GF-D8 (cell line): Measurements from ENCODE around the gene GPER1.
A peak's percentile ranks its signal among the peaks of the same experiment; 100 is the strongest.
"Not testable (repeated sequence)": the region's sequence is repeated elsewhere in the genome, so short reads cannot be mapped to it uniquely, and the experiment has no call there.

Source experiments
- DNase-seq: peaks from one replicate; lab custom pipeline; 2025; lab: John Stamatoyannopoulos, UW

Gene GPER1

DNA sequence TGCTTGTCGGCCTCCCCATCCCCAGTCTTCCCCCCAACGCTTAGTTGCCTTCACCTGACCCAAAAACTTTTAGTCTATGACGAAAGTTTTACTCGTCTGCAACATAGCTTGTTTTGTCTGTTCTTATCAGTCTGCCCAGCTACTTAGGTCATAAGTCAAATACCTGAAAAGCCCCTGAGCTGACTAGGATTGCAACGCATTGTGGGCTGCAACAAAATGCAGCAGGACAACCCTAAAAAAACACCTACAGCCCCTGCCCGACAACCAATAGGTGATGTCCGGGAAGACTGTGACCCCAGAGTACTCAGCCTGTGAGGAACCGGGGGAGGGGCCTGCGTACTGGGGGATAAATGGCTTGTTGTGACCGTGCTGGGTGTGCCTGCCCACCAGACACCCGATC is 19.3 kb upstream of the GPER1 start:
- no peak for DNase-seq

DNA sequence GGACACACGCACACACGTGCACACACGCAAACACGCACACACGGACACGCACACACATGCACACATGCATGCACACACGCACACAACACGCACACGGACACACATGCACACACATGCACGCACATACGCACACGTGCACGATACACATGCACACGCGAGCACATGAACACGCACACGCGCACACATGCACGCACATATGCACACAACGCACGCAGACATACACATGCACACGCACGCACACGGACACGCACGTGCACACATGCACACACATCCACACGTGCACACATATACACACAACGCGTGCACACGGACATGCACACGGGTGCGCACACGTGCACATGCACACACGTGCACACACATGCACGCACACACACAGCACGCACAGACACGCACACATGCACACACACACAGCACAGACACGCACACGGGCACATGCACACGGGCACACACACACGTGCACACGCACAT is 17.3 kb upstream of the GPER1 start:
- no peak for DNase-seq

DNA sequence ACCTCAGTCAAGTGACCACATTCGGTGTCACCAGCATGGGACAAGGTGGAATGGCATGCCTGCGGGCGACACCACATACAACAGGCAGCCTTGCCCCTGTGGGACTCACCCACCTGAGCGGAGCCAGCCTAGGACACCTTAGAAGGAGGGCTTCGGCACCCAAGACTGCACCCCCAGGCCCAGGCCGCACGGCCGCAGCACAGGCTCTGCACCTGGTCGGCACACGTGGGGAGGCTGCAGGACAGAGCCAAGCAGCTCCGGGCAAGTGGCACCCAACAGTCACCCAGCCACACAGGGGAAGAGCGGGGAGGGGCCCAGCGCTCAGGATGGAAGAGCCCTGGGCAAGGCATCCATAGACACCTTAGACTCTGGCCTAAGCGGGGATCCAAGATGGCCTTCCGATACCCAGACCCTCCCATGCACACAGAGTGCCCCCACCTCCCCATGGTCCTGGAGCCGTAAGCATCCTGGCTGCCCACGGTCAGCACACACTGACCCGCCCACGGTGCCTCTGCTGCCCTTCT is 16.1 kb upstream of the GPER1 start:
- DNase-seq, result no peak

DNA sequence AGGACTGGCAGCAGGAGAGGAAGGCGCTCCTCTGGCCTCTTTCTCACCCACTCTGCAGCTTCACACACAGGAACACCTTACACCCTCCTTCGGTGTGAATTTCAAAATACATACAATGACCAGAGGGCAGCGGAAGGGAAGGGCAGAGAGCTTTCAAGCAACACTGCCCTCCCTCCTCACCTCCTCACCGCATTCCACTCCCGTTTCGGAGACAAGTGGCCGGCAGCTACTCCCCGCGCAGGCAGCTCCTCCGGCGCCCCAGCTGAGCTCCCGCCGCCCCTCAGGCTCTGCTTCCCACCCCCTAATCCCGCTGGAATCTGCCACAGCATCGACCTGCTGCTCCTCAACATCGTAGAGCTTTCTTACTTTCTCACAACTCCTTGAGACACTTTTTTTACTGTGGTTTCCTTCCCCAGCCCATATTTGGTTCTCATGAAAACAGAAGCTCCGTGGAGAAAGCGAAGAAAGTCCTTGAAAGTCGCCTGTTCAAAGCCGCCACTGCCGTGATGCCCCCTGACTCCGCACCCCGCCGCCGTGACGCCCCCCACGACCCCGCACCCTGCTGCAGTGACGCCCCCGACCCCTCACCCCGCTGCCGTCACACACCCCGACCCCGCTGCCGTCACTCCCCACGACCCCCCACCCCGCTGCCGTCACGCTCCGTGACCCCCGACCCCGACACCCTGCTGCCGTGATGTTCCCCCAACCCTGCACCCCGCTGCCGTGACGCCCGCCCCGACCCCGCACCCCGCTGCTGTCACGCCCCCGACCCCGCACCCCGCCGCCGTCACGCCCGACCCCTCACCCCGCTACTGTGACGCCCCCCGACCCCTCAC is 14.6 kb upstream of the GPER1 start:
- DNase-seq, result no peak

DNA sequence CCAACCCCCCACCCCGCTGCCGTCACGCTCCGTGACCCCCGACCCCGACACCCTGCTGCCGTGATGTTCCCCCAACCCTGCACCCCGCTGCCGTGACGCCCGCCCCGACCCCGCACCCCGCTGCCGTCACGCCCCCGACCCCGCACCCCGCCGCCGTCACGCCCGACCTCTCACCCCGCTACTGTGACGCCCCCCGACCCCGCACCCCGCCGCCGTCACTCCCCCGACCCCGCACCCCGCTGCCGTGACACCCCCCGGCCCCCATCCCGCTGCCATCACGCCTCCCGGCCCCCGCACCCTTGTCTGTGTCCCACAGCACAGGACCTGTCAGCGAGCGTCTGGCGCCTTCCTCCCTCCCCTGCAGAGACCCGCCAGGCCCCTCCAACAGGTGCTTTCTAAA is 13.9 kb upstream of the GPER1 start:
- not testable (repeated sequence) for DNase-seq

DNA sequence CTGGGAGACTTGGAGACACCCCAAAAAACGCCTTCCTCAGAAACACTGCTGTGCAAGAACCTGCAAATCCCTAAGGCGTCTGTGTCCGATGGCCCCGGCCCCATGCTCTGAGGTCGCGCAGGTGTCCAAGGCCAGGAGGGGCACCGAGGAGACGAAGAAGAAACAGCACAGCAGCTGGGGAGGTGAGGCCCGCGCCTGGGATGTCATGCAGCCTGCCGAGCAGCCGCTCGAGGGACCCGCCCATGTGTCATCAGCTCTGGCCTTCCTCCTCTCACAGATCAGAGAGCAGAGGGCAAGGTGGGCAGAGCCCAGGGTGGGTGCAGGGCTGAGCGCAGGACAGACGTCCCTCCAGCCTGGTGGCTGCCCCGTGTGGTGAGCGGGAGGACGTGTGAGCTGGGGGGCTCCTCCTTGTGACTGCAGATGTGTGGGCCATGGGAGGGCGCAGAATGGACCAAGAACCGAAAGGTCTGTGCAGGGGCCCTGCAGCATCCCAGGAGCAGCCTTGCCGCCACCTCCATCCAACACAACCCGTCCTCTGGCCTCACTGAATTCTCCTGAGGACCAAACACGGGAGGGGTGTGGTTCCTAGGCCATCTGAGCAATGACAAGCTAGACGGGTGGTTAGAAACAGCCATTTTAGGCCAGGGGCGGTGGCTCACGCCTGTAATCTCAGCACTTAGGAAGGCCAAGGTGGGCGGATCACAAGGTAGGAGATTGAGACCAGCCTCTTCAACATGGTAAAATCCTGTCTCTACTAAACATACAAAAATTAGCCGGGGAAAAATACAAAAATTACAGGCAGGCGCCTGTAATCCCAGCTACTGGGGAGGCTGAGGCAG is 13.1 kb upstream of the GPER1 start:
- no peak for DNase-seq

DNA sequence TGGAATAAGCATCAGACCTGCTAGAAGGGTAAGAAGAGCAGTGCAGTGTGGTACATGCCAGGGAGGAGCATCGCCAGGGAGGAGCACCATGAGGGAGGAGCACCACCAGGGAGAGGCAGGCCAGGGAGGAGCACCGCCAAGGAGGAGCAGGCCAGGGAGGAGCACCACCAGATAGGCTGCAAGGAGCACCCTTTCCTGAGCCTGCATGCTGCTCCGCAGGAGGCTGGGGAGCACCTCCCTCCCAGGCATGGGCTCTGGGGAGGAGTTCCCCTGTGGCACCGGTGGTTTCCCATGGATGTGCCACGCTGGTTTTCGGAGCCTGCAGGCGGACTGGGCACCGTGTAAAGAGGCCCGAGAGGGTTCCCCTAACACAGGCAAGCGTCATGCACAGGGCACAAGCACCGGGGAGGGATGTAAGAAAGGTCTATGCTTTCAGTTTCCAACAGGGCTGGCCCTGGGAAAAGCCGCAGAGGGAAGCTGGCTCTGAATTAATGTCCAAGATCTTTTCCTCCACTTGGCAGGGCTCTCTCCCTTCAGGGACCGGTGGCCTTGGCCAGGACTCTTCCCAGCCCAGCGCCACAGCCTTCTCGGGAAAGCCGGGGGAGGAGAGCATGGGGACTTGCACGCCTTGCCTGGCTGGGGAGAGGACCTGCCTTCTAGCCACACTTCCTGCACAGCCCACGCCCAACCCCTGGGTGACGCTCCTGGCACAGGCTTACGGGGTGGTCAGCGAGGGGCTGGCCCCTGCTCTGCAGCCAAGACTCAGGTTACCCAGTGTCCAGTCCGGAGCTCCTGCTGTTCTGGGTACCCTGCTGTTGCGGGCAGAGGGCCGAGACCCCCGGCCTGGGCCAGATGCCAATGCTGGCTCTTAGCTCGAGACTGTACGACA is 11.5 kb upstream of the GPER1 start:
- DNase-seq, result no peak

DNA sequence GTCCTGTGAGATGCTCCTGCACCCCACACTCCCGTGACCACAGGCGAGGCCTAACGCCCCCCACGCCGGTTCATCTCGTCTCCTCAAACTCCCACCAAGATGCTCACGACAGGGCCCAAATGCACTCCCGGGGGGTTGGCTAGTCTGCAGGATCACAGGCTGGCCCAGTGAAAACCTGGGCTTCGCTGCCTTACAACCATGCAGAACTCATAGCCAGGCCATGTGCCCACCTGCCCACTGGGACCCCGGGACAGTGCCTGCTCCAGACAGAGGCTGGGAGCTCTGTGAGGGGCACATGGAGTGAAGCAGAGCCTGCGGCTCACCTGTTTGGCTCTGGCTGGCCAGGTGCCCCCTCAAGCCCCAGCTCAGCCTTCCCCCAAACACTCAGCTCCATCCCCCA is 9.4 kb upstream of the GPER1 start:
- DNase-seq, result no peak

DNA sequence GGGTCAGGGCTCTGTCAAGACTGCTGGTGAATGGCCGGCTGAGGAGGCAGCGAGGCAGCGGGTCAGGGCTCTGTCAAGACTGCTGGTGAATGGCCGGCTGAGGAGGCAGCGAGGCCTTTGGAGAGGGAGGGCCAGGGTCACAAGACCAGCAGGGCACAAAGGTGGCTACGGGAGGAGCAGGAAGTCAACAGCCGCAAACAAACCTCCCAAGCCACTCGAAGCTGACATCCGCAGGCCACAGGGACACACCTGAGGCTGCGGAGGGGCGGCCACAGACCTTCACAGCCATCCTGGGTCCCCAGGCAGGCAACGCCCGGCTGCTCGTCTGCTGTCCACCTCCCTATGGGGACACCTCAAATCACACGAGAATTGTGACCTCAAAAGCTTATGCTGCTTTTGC is 8.9 kb upstream of the GPER1 start:
- no peak for DNase-seq

DNA sequence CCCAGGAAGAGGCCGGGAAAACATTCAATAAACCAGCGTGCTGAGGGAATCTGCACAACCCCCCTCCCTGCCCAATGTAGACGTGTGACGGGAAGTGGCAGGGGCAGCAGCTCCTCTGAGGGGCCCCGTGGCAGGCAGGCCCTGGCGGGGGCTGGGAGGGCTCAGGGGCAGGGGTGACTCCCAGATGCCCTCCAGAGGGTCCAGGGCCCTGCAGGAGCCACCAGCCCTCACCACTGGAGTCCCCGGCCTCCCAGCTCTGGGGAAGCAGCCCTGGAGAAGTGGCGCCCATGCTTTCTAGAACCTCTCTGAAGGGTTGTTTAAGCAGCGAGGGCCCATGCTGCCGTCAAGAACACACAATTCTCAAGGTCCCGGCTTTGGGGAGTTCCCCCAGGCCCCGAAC is 8.4 kb upstream of the GPER1 start:
- DNase-seq, result no peak

DNA sequence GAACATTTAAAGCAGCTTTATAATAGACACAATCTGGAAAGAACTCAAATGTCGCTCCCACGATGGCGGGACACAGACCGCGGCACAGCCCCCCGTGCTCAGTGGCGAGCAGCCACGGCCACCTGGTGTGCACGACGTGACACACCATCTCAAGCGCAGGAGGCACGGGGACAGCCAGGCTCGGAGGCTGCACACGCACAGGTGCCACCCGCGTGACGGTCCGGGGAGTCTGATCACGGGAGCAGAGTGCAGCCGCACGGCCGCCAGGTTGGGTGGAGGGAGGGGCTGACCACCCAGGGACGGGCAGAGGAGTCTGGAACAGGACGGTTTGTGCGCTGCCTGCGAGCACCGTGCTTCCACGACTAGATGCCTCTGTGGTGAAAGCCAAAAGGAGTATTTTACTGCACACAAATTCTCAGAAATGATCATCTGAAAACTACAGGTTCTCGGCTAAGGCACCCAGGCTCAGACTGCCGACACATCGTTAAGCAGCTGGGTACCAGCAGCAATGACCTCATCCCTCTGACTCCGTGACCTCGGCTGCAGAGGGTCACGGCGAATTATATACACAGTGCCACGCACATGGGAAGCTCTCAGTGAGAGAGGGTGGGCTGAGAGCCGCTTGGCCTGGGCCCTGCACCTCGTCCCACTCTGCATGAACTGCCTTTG is 7.5 kb upstream of the GPER1 start:
- no peak for DNase-seq

DNA sequence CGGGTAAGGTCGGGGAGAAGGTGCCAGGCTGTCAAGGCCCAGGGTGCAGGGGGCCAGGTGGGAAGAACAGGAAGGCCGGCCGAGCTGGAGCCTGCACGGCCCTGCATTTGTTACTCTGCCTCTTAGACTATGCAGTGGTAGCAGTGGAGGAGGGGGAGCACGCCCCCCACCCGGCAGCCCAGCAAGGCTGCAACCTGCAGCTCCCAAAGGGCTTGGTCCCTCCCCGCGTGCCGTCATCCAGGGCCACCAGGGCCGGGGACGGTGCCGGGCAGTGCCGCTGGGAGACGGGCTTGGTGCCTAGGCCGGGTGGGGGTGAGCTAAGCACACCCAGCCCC is 7.0 kb upstream of the GPER1 start:
- no peak for DNase-seq

DNA sequence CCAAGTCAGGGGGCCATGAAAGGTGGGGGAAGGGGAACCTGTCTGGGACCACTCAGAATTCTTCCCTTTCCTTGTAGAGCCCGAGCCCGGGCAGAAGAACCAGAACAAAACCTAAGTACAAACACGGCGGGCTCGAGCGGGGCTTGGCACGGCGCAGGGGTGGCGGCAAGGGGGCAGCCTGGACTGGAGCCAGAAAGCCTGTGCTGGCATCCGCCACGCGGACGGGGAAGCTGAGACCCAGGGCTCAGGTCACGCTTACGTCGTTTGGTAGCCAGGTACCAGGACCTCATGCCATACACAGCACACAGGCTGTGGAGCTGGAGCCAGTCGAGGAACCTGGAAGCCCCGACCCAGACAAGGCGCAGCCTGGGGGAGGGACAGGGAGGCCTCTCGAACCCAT is 6.6 kb upstream of the GPER1 start:
- DNase-seq, result no peak

DNA sequence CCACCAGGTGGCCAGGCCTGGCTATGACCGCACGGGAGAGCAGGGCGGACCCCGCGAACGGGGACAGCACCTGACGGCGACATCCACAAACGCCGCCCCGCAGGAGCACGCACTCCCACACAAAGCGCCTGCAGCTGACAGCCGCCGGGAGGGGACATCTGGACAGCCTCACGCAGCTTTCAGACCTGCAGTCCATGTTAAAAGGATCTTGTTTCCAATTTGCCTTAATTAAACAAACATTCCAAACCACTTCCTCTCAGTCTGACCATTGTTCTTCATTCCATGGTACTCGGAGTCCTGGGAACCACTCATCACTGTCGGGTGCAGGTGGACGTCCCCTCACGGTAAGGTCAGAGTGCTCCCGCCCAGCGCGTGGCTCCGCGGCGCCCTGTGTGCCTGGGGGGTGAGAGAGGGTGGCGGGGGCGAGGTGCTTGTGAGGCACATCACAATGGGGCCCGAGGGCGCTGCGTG is 5.9 kb upstream of the GPER1 start:
- no peak for DNase-seq

DNA sequence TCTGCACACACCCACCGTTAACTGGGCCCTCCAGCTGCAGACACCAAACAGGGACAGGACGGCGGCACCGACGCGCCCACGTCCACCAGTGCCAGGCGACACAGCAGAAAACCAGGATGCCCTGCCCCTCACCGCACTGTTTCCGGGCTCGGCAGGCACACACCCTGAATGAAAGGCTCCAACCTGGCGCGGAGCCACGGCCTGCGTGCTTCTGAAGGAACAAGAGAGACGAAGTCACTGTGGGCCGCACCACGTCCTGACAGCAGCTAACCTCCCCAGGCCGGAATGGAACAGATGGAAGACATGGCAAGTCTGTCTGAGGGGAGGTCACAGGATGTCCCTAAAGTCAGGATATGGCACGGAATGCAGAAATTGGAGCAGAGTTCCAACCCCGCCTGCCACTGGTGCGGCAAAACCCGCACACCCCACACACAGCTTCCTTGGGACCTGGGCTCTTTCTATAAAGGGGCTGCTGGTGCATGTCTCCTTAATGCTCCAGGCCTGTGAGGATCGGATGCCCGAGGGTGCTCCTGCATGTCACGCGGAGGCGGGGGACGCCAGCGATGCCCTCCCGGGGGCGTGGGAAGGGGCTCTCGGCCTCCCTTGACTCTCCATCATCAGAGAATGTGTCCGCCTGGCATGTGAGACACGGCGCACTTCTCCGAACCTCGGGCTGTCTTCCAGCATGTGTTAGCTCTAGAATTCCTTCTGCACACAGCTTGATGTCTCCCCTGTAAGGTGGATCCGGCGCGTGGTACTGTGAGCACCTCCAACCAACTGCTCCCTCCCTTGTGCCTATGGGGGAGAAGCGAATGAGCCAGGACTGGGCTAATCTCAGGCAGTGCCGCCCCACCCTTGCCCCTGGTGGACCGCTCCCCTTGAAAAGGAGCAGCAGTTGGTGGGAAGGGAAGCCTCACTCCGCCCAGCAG is 3.9 kb upstream of the GPER1 start:
- DNase-seq, result no peak

DNA sequence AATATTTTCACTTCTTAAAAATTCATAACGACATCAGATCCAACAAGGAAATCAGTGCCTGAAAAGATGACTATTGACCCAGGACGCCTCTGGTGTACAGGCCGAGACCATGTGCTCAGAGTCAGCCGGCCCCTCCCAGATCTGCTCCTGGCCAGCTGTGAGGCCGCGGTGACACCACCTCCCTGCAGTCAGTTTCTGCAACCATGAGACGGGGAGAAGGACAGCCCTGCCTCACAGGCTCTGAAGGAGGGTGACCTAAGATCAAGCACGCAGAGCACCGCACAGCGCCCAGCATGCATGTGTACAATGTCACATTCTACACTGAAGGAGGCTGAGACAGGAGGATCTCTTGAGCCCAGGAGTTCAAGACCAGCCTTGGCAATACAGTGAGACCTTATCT is 2.6 kb upstream of the GPER1 start:
- DNase-seq, result no peak

DNA sequence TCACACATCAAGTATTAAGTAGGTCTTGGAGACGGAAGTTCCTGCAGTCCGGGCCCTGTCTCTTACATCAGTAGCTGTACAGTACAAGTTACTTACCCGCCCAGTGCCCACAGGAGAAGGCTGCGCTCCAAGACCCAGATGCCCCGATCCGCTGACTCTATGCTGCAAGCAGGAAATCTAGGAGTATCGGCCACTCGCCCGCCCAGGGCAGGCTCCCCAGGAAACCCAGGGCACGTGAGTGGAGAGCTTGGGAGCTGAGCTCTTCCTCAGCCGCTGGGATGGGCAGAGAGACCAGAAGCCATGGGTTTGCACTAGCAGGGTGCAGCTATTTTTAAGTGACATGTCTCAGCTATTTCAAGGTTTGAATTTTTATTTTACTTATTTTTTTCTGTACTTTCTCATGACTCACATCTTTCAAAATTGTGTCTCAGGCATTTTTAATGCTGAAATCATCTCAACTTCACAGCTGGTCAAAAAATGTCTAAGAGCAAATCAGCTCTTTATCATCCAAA is 1.9 kb upstream of the GPER1 start:
- DNase-seq, result no peak

DNA sequence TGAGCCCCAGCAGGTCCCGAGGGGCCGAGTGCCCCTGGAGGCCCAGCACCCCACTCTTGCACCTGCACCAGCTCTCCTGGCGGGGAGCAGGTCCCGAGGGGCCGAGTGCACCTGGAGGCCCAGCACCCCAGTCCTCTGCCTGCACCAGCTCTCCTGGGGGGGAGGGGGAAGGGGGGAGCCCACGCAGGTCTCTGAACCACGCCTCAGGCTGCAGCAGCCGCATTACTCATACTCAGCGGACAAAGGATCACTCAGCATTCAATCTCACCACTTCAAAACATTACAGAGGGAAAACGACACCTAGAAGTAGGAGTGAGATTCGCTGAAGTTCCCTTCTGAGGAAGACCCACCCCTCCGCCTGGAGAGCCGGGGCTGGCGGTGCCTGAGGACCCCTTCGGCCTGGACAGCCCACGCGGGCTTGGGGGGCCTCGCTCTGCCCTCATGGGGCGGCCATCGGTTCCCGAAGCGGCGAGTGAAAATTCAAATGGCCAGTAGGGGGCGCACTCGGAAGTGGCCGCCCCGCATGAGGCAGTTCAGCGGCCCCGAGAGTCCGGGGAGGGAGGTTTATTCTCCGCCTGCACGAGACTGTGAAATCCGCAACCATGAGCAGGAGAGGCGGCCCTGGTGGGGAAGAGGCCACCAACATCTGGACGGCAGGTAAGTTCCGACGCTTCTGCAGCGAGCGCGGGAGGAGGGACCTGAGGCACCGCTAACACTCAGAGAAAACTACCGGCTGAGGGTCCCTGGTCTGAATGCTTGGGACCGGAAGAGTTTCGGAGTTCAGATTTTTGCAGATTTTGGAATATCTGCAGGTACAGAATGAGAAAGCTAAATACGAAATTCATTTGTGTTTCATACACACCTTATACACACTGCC is 1.1 kb upstream of the GPER1 start:
- peak; percentile 28 for DNase-seq

DNA sequence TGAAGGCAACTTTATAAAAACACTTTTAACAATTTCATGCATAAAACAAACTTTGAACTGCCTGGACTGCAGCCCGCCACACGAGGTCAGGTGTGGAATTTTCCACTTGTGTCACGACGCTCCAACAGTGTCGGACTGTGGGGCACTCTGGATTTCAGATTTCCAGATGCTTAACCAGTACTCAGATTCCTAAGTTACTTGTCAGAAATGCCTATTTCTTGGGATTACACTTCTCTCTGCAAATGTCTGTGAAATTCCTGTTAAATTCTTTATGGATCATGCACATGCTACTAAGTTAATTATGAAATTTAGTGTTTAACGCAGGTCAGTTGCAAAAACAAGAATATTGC is 473 bp upstream of the GPER1 start:
- DNase-seq, result no peak
